ENCODE results near the gene ARAP2.

GRCh38 chr4:36178484-36178883, 65.8 kb downstream of the ARAP2 start:
- TF ChIP-seq EZH2phosphoT487 (IDR thresholded peaks at IDR 0.05; ENCODE audit: low read depth, severe bottlenecking, unreplicated experiment) = no peak
- TF ChIP-seq, protein P1, sequence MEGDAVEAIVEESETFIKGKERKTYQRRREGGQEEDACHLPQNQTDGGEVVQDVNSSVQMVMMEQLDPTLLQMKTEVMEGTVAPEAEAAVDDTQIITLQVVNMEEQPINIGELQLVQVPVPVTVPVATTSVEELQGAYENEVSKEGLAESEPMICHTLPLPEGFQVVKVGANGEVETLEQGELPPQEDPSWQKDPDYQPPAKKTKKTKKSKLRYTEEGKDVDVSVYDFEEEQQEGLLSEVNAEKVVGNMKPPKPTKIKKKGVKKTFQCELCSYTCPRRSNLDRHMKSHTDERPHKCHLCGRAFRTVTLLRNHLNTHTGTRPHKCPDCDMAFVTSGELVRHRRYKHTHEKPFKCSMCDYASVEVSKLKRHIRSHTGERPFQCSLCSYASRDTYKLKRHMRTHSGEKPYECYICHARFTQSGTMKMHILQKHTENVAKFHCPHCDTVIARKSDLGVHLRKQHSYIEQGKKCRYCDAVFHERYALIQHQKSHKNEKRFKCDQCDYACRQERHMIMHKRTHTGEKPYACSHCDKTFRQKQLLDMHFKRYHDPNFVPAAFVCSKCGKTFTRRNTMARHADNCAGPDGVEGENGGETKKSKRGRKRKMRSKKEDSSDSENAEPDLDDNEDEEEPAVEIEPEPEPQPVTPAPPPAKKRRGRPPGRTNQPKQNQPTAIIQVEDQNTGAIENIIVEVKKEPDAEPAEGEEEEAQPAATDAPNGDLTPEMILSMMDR (IDR thresholded peaks at IDR 0.05; ENCODE audit: poor library complexity) = no peak
